ENCODE results near the gene RELN. TPM values are rescaled to one million over a fixed set of nuclear protein-coding genes. Genes with fewer than 3 reads are reported as not detected.

Gene RELN
- total and polyA plus RNA-seq, 2 donors (not counting 1 experiment from before 2014, with no cell fraction given): not detected

GRCh38 chr7:104012835-104013234, 23.4 kb upstream of the RELN start:
- no peak overlapping the region for H3K27ac Mint-ChIP-seq
- H3K9me3 ChIP-seq (ENCODE audit: control extremely low read depth in 1 of 3, control insufficient read depth in 2 of 3, insufficient read depth in 1 of 3, low read length in 2 of 3): no peaks in the 10 kb centered on the region
- H3K4me1 Mint-ChIP-seq: no peaks in the 10 kb centered on the region
- H3K36me3 ChIP-seq (replicated peaks in 1 of 2; ENCODE audit: control extremely low read depth in 1 of 2, control insufficient read depth in 1 of 2, extremely low read depth in 1 of 2, insufficient read depth in 2 of 2, low read length in 1 of 2): no peaks in the 10 kb centered on the region
- H3K4me1 ChIP-seq (ENCODE audit: control insufficient read depth in 2 of 2, insufficient read depth in 2 of 2, low read length in 2 of 2): no peaks in the 10 kb centered on the region
- H3K4me3 ChIP-seq (ENCODE audit: control extremely low read depth in 1 of 5, extremely low read depth in 1 of 5, insufficient read depth in 1 of 5, low read depth in 2 of 5, low read length in 4 of 5): no peak overlapping the region
- H2AFZ ChIP-seq (ENCODE audit: insufficient read depth, low read depth, low read length, poor library complexity, severe bottlenecking): no peak overlapping the region
- H3K9ac ChIP-seq (ENCODE audit: low read length): no peak overlapping the region
- intact Hi-C loops (cut with micrococcal nuclease): no loop called here
- H3K9me3 Mint-ChIP-seq (ENCODE audit: insufficient read depth): no peaks in the 10 kb centered on the region
- no peak for DNase-seq
- H3K27me3 ChIP-seq (replicated peaks in 1 of 4; ENCODE audit: control extremely low read depth in 1 of 4, control insufficient read depth in 3 of 4, insufficient read depth in 4 of 4, low read length in 3 of 4): no peaks in the 10 kb centered on the region
- no peak for TF ChIP-seq CTCF (IDR thresholded peaks at IDR 0.05)
- TF ChIP-seq EZH2 (IDR thresholded peaks at IDR 0.05; ENCODE audit: borderline replicate concordance, insufficient read depth, low read depth, low read length, poor library complexity, severe bottlenecking): no peak
- no peak overlapping the region for H3K4me3 Mint-ChIP-seq
- peaks cover 9% of the 10 kb centered on the region for H3K27me3 Mint-ChIP-seq
- H4K20me1 ChIP-seq (ENCODE audit: control insufficient read depth, insufficient read depth, low read length, poor library complexity, severe bottlenecking): no peaks in the 10 kb centered on the region
- ATAC-seq (ENCODE audit: low read depth): no peak
- no peak overlapping the region for H3K4me2 ChIP-seq (replicated peaks; ENCODE audit: low read depth, low read length, poor library complexity, severe bottlenecking)
- H3K79me2 ChIP-seq (ENCODE audit: control insufficient read depth, insufficient read depth, low read length): no peaks in the 10 kb centered on the region
- POLR2A ChIA-PET: no interaction called here
- no peak overlapping the region for H3K27ac ChIP-seq (ENCODE audit: low read length in 2 of 2)
- no CpG with 5 or more reads among the region's 1 CpG for WGBS (ENCODE audit: insufficient coverage)
- CTCF ChIA-PET: no interaction called here

- no peaks in the 10 kb centered on the region for H3K9me3 ChIP-seq (ENCODE audit: control extremely low read depth in 1 of 3, control insufficient read depth in 2 of 3, insufficient read depth in 1 of 3, low read length in 2 of 3)
- no peak overlapping the region for H3K27ac Mint-ChIP-seq
- intact Hi-C loops (cut with micrococcal nuclease): no loop called here
- no peaks in the 10 kb centered on the region for H3K79me2 ChIP-seq (ENCODE audit: control insufficient read depth, insufficient read depth, low read length)
- ATAC-seq (ENCODE audit: low read depth): no peak
- no peak for DNase-seq
- H4K20me1 ChIP-seq (ENCODE audit: control insufficient read depth, insufficient read depth, low read length, poor library complexity, severe bottlenecking): no peaks in the 10 kb centered on the region
- CTCF ChIA-PET: no interaction called here
- H2AFZ ChIP-seq (ENCODE audit: insufficient read depth, low read depth, low read length, poor library complexity, severe bottlenecking): no peak overlapping the region
- no peak overlapping the region for H3K4me3 Mint-ChIP-seq
- H3K4me1 Mint-ChIP-seq: no peaks in the 10 kb centered on the region
- H3K9ac ChIP-seq (ENCODE audit: low read length): no peak overlapping the region
- no peak overlapping the region for H3K27ac ChIP-seq (ENCODE audit: low read length in 2 of 2)
- no peak for TF ChIP-seq EZH2 (IDR thresholded peaks at IDR 0.05; ENCODE audit: borderline replicate concordance, insufficient read depth, low read depth, low read length, poor library complexity, severe bottlenecking)
- TF ChIP-seq CTCF (IDR thresholded peaks at IDR 0.05): no peak
- no peak overlapping the region for H3K4me2 ChIP-seq (replicated peaks; ENCODE audit: low read depth, low read length, poor library complexity, severe bottlenecking)
- no peaks in the 10 kb centered on the region for H3K9me3 Mint-ChIP-seq (ENCODE audit: insufficient read depth)
- H3K27me3 Mint-ChIP-seq: peaks cover 9% of the 10 kb centered on the region
- no peaks in the 10 kb centered on the region for H3K27me3 ChIP-seq (replicated peaks in 1 of 4; ENCODE audit: control extremely low read depth in 1 of 4, control insufficient read depth in 3 of 4, insufficient read depth in 4 of 4, low read length in 3 of 4)
- H3K4me3 ChIP-seq (ENCODE audit: control extremely low read depth in 1 of 5, extremely low read depth in 1 of 5, insufficient read depth in 1 of 5, low read depth in 2 of 5, low read length in 4 of 5): no peak overlapping the region
- POLR2A ChIA-PET: no interaction called here
- H3K4me1 ChIP-seq (ENCODE audit: control insufficient read depth in 2 of 2, insufficient read depth in 2 of 2, low read length in 2 of 2): no peaks in the 10 kb centered on the region
- no CpG with 5 or more reads among the region's 2 CpGs for WGBS (ENCODE audit: insufficient coverage)
- no peaks in the 10 kb centered on the region for H3K36me3 ChIP-seq (replicated peaks in 1 of 2; ENCODE audit: control extremely low read depth in 1 of 2, control insufficient read depth in 1 of 2, extremely low read depth in 1 of 2, insufficient read depth in 2 of 2, low read length in 1 of 2)
Observed at GRCh38 chr7:104011829-104012228, 22.4 kb upstream of the RELN start.

Data from B cell (primary cell).